ENCODE results near the gene TRABD. TPM values are rescaled to one million over a fixed set of nuclear protein-coding genes. Genes with fewer than 3 reads are reported as not detected.
"Not testable (repeated sequence)": the region's sequence is repeated elsewhere in the genome, so short reads cannot be mapped to it uniquely, and the experiment has no call there.

TRABD gene
- total RNA-seq, 1 donor from 2014 or later, result 33.1 TPM

DNA sequence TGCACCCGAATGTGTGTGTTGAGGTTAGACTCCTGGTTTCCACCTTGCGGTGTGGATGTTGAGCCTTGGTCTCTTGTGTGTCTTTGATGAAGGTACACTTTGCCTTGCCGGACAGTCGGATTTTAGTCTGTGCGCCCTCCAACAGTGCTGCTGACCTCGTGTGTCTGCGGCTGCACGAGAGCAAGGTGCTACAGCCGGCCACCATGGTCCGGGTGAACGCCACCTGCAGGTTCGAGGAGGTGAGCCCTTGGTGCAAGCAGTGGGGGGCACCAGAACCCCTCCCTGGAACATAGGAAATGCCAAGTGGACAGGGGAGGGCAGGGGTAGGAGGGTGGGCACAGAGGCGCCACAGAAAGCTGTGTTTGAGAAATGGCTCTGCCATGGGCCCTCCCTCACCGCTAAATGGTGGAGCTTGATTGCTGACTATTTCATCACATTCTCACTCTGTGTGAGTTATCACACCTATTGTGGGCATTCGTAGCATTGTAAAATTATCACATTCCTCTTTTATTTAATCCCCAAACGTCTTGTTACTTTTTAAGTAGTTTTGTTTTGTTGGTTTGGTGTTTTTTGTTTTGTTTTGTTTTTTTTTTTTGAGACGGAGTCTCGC lies 41.6 kb upstream of the TRABD start:
- no peak for TF ChIP-seq CTCF (IDR thresholded peaks at IDR 0.05; ENCODE audit: unreplicated experiment)
- no peak overlapping the region for H3K27ac Mint-ChIP-seq (ENCODE audit: unreplicated experiment)
- peaks cover 2% of the 10 kb centered on the region for H3K4me1 Mint-ChIP-seq (ENCODE audit: unreplicated experiment)
- no peak for DNase-seq (ENCODE audit: low spot score)
- no peaks in the 10 kb centered on the region for H3K36me3 Mint-ChIP-seq (ENCODE audit: low read depth, unreplicated experiment)
- H3K4me3 Mint-ChIP-seq (ENCODE audit: unreplicated experiment), result no peak overlapping the region
- H3K27me3 Mint-ChIP-seq (ENCODE audit: unreplicated experiment), result peaks cover 1% of the 10 kb centered on the region
- H3K9me3 Mint-ChIP-seq (ENCODE audit: unreplicated experiment), result no peaks in the 10 kb centered on the region

DNA sequence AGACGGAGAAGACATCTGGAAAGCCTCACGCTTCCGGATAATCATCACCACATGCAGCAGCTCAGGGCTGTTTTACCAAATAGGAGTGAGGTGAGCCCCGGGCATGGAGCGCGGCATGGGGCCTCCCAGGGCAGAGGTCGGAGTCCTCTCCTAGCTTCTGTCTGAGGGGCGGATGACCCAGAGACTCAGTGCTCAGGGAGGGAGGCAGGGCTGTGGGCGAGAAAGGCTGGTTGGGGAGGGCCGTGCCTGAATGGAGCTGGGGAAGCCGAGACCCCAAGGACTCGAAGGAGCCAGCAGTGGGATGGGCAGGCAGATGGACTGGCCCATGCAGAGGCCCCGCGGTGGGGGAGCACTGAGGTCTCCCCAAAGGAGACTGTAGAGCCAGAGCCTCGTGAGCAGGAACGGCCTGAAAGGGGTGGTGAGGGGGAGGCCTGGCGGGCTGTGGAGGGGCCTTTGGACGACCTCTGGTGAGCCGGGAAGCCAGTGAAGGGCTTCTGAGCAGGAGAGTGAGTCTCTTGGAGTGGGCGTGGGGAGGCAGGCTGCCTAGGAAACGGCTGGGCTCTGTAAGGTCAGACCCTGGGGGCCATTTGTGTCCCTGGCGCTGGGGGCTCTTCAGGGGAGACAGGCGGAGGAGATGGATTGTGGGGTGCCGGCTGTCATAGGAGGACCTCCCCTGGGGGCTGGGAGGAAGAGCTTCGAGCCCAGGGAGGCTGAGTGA lies 39.8 kb upstream of the TRABD start:
- TF ChIP-seq CTCF (IDR thresholded peaks at IDR 0.05; ENCODE audit: unreplicated experiment), result no peak
- peaks cover 2% of the 10 kb centered on the region for H3K4me1 Mint-ChIP-seq (ENCODE audit: unreplicated experiment)
- DNase-seq (ENCODE audit: low spot score), result no peak
- H3K27me3 Mint-ChIP-seq (ENCODE audit: unreplicated experiment), result peaks cover 3% of the 10 kb centered on the region
- no peak overlapping the region for H3K4me3 Mint-ChIP-seq (ENCODE audit: unreplicated experiment)
- H3K9me3 Mint-ChIP-seq (ENCODE audit: unreplicated experiment), result no peaks in the 10 kb centered on the region
- H3K36me3 Mint-ChIP-seq (ENCODE audit: low read depth, unreplicated experiment), result no peaks in the 10 kb centered on the region
- no peak overlapping the region for H3K27ac Mint-ChIP-seq (ENCODE audit: unreplicated experiment)

DNA sequence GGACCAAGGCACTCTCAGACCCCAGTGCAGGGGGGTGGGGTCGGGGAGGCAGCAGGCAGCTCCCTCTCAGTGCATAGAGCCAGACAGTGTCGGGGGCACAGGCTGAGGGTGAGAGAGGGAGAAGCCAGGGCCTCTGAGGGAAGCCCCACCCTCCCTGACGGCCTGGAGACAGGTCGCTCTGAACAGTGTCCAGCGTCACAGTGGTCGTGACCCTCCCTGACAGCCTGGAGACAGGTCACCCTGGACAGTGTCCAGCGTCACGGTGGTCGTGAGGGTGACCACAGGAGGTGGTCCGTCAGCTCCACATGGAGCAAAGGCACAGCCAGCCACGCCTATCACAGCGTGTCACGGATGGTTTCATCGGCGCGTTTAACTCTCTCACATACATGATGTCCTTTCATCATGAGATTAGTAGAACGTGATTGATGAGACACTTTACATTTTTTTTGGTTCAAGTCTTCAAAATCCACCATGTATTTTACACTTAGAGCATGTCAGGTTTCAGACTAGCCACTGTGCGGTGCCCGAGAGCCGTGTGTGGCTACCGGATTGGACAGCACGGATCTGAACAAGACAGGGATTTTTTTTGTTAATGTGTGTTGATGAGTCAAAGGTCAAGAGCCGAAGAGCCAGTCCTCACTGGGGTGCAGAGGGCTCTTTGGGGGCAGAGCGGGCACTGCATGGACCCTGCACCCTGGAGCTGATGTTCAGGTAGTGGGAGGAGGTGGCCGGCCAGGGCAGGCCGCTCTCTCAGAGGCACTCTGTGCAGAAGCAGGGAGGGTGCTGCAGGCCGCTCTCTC lies 39.1 kb upstream of the TRABD start:
- H3K4me1 Mint-ChIP-seq (ENCODE audit: unreplicated experiment), result peaks cover 2% of the 10 kb centered on the region
- no peak for TF ChIP-seq CTCF (IDR thresholded peaks at IDR 0.05; ENCODE audit: unreplicated experiment)
- no peak for DNase-seq (ENCODE audit: low spot score)
- no peaks in the 10 kb centered on the region for H3K36me3 Mint-ChIP-seq (ENCODE audit: low read depth, unreplicated experiment)
- H3K27me3 Mint-ChIP-seq (ENCODE audit: unreplicated experiment), result peaks cover 3% of the 10 kb centered on the region
- no peak overlapping the region for H3K27ac Mint-ChIP-seq (ENCODE audit: unreplicated experiment)
- H3K4me3 Mint-ChIP-seq (ENCODE audit: unreplicated experiment), result no peak overlapping the region
- no peaks in the 10 kb centered on the region for H3K9me3 Mint-ChIP-seq (ENCODE audit: unreplicated experiment)

DNA sequence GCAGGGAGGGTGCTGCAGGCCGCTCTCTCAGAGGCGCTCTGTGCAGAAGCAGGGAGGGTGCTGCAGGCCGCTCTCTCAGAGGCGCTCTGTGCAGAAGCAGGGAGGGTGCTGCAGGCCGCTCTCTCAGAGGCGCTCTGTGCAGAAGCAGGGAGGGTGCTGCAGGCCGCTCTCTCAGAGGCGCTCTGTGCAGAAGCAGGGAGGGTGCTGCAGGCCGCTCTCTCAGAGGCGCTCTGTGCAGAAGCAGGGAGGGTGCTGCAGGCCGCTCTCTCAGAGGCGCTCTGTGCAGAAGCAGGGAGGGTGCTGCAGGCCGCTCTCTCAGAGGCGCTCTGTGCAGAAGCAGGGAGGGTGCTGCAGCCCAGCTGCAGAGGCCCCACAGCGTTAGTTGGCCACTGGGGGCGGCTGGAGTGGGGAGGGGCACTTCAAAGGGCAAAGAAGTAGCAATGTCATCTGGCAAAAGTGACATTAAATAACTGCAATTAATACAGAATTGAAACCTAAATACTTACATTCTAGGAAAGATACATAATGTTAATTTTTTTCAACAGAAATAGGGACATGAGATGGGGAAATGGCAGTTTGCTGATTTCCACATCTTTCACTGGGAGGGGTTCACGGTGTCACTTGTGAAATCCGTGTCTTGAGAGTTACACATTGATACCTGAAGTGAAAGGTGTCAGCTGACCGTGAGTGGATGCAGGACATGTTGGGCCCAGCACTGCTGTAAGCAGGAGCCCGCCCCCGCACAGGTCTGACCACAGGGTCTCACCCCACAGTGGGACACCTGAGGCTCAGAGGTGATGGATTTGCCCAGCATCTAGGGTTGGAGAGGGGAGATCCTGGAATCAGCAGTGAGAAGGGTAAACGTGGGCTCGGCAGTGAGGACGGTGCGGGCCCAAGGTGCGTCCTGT lies 38.2 kb upstream of the TRABD start:
- not testable (repeated sequence) for H3K27me3 Mint-ChIP-seq (ENCODE audit: unreplicated experiment); H3K27ac Mint-ChIP-seq (ENCODE audit: unreplicated experiment); H3K36me3 Mint-ChIP-seq (ENCODE audit: low read depth, unreplicated experiment)

GRCh38 chr22:50148166-50148500 lies 37.6 kb upstream of the TRABD start:
- Mint-ChIP-seq H3K4me1 (ENCODE audit: unreplicated experiment) (no peaks in the 10 kb centered on the region), H3K27ac (ENCODE audit: unreplicated experiment) (no peak overlapping the region), H3K36me3 (ENCODE audit: low read depth, unreplicated experiment) (no peaks in the 10 kb centered on the region), H3K27me3 (ENCODE audit: unreplicated experiment) (peaks cover 4% of the 10 kb centered on the region), H3K9me3 (ENCODE audit: unreplicated experiment) (no peaks in the 10 kb centered on the region), H3K4me3 (ENCODE audit: unreplicated experiment) (no peak overlapping the region)
- no peak for TF ChIP-seq CTCF (IDR thresholded peaks at IDR 0.05; ENCODE audit: unreplicated experiment)
- no peak for DNase-seq (ENCODE audit: low spot score)

More for the DNA sequence above, 38.2 kb upstream of the TRABD start:
- DNase-seq (ENCODE audit: low spot score); H3K4me3 Mint-ChIP-seq (ENCODE audit: unreplicated experiment); H3K9me3 Mint-ChIP-seq (ENCODE audit: unreplicated experiment); H3K4me1 Mint-ChIP-seq (ENCODE audit: unreplicated experiment): not testable (repeated sequence)

Data from endothelial cell (in vitro differentiated cells).